Measurements from ENCODE around the gene BNIP5. TPM values are rescaled to one million over a fixed set of nuclear protein-coding genes. Genes with fewer than 3 reads are reported as not detected.

BNIP5 gene
- polyA plus RNA-seq, 3 donors = 0.10 to 0.18 (median 0.11) TPM

- DNase-seq (ENCODE audit: extremely low read depth in 1 of 11, low read depth in 9 of 11, low spot score in 4 of 11) = no peak
Measured at GRCh38 chr6:36309203-36309602, 27.5 kb downstream of the BNIP5 start.

DNA sequence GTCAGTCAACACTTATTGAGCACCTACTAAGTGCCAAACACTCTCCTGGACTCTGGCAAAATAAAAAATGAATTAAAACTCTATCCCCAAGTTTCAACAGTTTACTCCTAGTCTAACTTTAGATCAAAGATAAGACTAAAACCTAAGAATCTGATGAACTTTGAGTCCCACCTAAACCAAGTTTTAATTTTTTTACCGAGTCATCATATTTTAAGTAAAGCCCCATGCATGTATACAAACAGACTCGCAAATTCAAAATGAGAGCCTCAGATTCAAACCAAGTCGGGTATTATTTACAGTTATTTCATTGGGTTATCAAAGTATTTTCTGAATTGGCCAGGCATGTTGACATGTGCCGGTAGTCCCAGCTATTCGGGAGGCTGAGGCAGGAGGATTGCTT is 28.2 kb downstream of the BNIP5 start:
- no peak for DNase-seq (ENCODE audit: extremely low read depth in 1 of 11, low read depth in 9 of 11, low spot score in 4 of 11)

DNA sequence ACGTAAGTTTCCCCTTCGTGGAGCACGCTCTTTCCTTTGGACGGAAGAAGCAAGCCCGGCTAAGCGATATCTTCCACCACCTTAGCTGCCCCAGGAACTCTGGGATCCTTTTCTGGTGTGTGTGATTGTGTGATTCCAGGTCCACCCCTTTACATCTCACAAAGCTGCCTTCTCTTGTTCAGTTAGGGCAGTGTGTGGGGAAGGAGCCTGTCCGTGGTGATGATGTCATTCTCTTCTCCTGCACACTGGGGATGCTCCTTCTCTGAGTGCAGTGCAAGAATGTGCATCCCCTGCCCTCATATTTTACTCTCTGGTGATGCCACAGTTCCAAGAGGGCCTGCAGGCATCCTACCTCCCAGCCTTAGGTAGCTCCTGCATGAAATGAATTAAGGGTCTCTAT is 30.3 kb downstream of the BNIP5 start:
- DNase-seq (ENCODE audit: extremely low read depth in 1 of 11, low read depth in 9 of 11, low spot score in 4 of 11) = no peak

DNA sequence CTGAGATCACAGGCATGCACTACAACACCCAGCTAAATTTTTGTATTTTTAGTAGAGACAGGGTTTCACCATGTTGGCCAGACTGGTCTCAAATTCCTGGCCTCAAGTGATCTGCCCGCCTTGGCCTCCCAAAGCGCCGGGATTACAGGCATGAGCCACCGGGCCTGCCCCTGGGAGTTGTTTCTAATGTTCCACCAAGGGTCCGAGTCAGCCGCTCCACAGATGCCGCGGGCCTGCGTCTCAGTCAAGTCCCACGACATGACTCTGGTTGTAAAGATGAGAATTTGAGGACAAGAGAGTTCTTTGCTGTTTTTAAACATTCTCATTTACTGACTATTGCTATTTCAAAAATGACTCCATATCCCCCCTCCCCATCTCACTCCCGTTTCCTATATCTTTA is 30.8 kb downstream of the BNIP5 start:
- no peak for DNase-seq (ENCODE audit: extremely low read depth in 1 of 11, low read depth in 9 of 11, low spot score in 4 of 11)

GRCh38 chr6:36302227-36302976 is 34.3 kb downstream of the BNIP5 start:
- DNase-seq (ENCODE audit: extremely low read depth in 1 of 11, low read depth in 9 of 11, low spot score in 4 of 11) = peak; percentile 70 to 90 (median 83)

DNA sequence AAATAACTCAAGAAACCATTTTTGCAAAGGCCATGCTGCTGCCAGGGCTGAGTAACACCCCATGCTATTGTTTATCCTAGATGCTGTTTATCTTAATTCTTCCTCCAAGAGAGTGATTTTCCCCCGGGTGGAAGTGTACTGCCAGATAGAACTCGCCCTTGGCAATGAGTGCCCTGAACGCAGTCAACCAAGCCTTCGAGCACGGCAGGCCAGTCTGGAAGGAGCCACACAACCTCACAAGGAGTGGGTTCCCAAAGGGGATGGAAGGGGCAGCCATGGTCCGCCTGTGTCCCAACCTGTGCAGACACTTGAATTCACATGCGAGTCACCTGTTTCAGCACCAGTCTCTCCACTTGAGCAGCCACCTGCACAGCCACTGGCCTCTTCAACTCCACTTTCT is 34.9 kb downstream of the BNIP5 start:
- no peak for DNase-seq (ENCODE audit: extremely low read depth in 1 of 11, low read depth in 9 of 11, low spot score in 4 of 11)

DNA sequence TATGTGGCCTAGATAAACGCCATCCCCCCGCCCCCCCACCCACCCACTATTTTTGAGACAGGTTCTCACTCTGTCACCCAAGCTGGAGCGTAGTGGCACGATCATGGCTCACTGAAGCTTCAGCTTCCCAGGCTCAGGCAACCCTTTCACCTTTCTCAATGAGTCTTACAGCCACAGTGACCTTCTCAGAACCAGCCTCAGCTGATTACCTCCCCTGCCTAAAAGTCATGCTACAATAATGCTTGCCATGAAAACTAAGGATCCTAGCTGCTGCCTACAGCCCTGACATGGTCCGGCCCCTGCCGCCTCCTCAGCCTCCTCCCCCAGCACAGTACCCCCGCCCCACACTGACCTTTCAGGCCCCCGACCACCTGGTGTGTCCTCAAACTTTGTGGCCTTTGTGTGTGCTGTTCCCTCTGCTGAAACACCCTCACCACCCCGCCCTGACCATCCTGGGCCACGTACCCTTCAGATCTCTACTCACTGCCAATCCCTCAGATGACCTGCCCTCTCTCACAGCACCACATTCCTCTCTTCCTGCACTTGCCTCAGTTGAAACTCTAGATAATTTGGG is 35.5 kb downstream of the BNIP5 start:
- no peak for DNase-seq (ENCODE audit: extremely low read depth in 1 of 11, low read depth in 9 of 11, low spot score in 4 of 11)

- DNase-seq (ENCODE audit: extremely low read depth in 1 of 11, low read depth in 9 of 11, low spot score in 4 of 11) = no peak
Measured at GRCh38 chr6:36298027-36298426, 38.7 kb downstream of the BNIP5 start.

GRCh38 chr6:36297511-36297910 is 39.2 kb downstream of the BNIP5 start:
- DNase-seq (ENCODE audit: extremely low read depth in 1 of 11, low read depth in 9 of 11, low spot score in 4 of 11) = no peak

DNA sequence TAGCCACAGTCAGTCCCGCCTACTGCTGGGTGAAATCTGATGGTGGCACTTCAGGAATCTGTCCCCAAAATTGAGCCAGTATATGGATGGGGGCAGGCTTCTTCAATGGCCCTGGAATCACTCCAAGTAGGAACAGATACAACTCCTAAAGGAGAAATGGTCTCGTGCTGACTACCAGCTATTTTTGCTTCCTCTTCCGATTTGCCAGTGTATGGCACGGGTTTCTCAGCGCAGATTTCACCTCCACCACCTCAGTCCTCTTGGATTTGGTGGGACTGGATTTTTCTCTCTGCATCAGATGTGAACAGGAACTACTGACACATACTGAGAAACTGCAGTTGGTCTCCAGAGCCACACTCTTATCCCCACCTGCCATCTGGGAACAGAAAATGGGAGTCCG is 39.6 kb downstream of the BNIP5 start:
- DNase-seq (ENCODE audit: extremely low read depth in 1 of 11, low read depth in 9 of 11, low spot score in 4 of 11) = no peak

- DNase-seq (ENCODE audit: extremely low read depth in 1 of 11, low read depth in 9 of 11, low spot score in 4 of 11) = no peak
Measured at GRCh38 chr6:36296240-36296639, 40.4 kb downstream of the BNIP5 start.

DNA sequence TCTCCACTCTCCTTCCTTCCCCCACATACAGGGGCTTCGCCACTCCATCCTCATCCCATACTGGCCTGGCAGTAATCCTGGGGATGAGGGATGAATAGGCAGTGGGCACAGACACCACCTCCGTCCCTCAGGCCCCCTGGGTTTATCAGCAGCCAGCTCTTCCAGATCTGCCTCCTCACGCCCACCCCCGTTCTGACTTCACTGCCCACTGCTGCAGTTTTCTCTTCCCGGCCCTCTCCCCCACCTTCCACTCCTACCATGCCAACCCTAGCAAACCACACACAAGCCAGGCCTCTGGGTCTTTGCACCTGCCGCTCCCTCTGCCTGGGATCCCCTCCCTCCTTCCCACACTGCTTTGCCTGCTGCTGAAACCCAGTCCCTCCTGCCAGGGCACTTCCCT is 44.5 kb downstream of the BNIP5 start:
- DNase-seq (ENCODE audit: extremely low read depth in 1 of 11, low read depth in 9 of 11, low spot score in 4 of 11) = no peak

GRCh38 chr6:36290668-36291620 is 45.7 kb downstream of the BNIP5 start:
- no peak for DNase-seq (ENCODE audit: extremely low read depth in 1 of 11, low read depth in 9 of 11, low spot score in 4 of 11)

DNA sequence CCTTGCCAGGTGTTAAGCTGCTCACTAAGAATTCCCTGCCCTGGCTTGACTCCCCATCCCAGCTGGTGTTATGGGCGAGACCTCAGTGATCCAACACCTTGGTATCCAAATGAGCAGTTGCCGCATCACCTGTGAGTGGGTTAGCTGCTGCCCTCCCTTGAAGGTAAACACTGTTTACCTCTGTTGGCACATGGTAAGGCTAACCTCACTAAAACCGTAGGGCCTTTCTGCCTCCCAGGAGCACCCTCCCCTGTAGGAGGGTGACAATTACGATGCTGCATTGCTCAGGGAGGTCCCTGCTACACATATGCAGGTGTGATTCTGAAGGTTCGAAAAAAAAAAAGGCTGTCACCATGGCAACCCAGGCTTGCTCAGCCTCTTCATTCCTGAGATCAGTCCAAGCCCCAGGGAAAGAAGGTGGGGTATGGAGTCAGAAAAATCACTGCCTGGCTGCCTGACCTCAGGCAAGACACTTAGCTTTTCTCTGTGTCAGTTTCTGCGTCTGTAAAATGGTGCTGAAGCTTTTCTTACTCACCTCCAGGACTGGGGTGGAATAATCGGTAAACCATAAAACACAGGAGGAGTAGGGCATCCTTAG is 47.3 kb downstream of the BNIP5 start:
- DNase-seq (ENCODE audit: extremely low read depth in 1 of 11, low read depth in 9 of 11, low spot score in 4 of 11) = no peak

DNA sequence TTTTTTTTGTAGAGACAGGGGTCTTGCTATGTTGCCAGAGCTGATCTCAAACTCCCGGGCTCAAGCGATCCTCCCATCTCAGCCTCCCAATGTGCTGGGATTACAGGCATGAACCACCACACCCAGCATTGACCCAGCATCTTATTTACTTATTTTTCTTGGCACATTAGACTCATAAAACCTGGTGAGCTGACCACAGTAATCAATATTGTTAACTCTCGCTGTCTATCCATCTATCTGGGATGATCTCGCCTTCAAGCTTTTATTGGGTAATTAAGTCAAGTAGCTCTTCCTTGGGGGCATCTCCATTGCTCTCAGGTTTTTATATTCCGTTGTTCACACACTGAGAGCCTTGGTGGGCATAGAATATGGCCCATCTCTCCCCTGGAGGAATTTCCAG is 49.8 kb downstream of the BNIP5 start:
- DNase-seq (ENCODE audit: extremely low read depth in 1 of 11, low read depth in 9 of 11, low spot score in 4 of 11) = no peak

DNA sequence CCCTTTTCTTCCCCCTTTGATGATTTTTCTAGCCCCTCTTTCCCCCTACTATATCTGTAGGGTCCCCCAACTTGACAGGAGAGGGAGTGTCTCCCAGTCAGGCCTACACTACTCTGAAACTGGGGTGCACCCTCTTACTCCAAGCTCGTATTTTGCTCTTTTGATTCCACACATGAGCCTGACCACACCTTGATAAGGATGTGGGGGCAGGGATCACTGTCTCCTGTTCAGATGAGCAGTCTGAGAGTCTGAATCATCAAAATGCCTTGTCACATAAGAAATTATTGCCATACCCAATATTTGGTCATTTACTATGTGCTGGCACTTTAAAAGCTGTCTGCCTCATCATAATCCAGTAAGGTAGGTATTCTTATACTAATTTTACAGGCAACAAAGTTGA is 50.9 kb downstream of the BNIP5 start:
- DNase-seq (ENCODE audit: extremely low read depth in 1 of 11, low read depth in 9 of 11, low spot score in 4 of 11) = no peak

GRCh38 chr6:36285187-36285671 is 51.5 kb downstream of the BNIP5 start:
- no peak for DNase-seq (ENCODE audit: extremely low read depth in 1 of 11, low read depth in 9 of 11, low spot score in 4 of 11)

GRCh38 chr6:36284359-36284758 is 52.3 kb downstream of the BNIP5 start:
- no peak for DNase-seq (ENCODE audit: extremely low read depth in 1 of 11, low read depth in 9 of 11, low spot score in 4 of 11)

- no peak for DNase-seq (ENCODE audit: extremely low read depth in 1 of 11, low read depth in 9 of 11, low spot score in 4 of 11)
Measured at GRCh38 chr6:36283608-36284007, 53.1 kb downstream of the BNIP5 start.
